Panc1 (cell line): ENCODE data around the gene LENG8. TPM values are rescaled to one million over a fixed set of nuclear protein-coding genes. Genes with fewer than 3 reads are reported as not detected.

Experiments used
- ATAC-seq: fragments of 200-7000 bp; cut with Tn5 transposase; 2 replicates; pipeline ENCODE4 v1.9.1; 2020; ENCODE audit warnings: mild to moderate bottlenecking, moderate library complexity
- BruUV-seq: library from RNA; stranded (reverse); fragments of 400-500 nt; replicated peaks from 2 replicates; lab custom pipeline; 2021; lab: Mats Ljungman, UMichigan
- CTCF ChIA-PET: fragments of 300-600 bp; sonication (Branson Sonifier 250); formaldehyde crosslinking; loops from one replicate; lab custom pipeline; 2022; ENCODE audit warnings: antibody characterized with exemption; lab: Charles Lee
- POLR2A ChIA-PET: fragments of 300-600 bp; sonication (Branson Sonifier 250); formaldehyde crosslinking; loops from one replicate; lab custom pipeline; 2022; ENCODE audit warnings: antibody characterized with exemption; lab: Charles Lee
- DNase-seq: peaks from one replicate; pipeline ENCODE4 v3.0.0-alpha.2; 2010; ENCODE audit warnings: low read depth, low spot score
- H3K27ac ChIP-seq: 2 replicates; pipeline ENCODE4 v1.5.1; 2011; ENCODE audit warnings: mild to moderate bottlenecking, low read length, inconsistent platforms
- H3K27me3 ChIP-seq: fragments of 200-500 bp; sonication (Bioruptor generic); 2 replicates; pipeline ENCODE4 v1.6.0; 2014; ENCODE audit warnings: low read length, inconsistent platforms; ENCODE audit not compliant: control insufficient read depth, insufficient read depth
- H3K36me3 ChIP-seq: fragments of 200-500 bp; sonication (Bioruptor generic); 2 replicates; pipeline ENCODE4 v1.5.1; 2014; ENCODE audit warnings: inconsistent platforms, mild to moderate bottlenecking, low read length, moderate library complexity; ENCODE audit not compliant: control insufficient read depth, insufficient read depth
- H3K4me1 ChIP-seq: 2 replicates; pipeline ENCODE4 v1.5.1; 2011; ENCODE audit warnings: inconsistent platforms, mild to moderate bottlenecking, low read length, moderate library complexity; ENCODE audit not compliant: control insufficient read depth, insufficient read depth
- H3K4me3 ChIP-seq, 2 experiments: 2 replicates each; pipeline ENCODE4 v1.5.1; 2011 to 2012; ENCODE audit warnings: low read depth in 2 of 2, low read length in 2 of 2, mild to moderate bottlenecking in 2 of 2, inconsistent platforms in 1 of 2, moderate library complexity in 1 of 2
- H3K9me3 ChIP-seq: fragments of 200-500 bp; sonication (Bioruptor generic); 2 replicates; pipeline ENCODE4 v1.5.1; 2014; ENCODE audit warnings: low read depth, mild to moderate bottlenecking, inconsistent platforms, low read length, moderate library complexity; ENCODE audit not compliant: control insufficient read depth, insufficient read depth
- POLR2AphosphoS5 ChIP-seq: IDR thresholded peaks from 2 replicates; pipeline ENCODE4 v1.6.1; 2012; ENCODE audit warnings: mild to moderate bottlenecking, low read depth, low read length, moderate library complexity
- REST ChIP-seq, 2 experiments: IDR thresholded peaks; 2 replicates each; pipeline ENCODE4 v1.6.1; 2011 to 2012; ENCODE audit warnings: low read depth in 2 of 2, control low read depth in 1 of 2, low read length in 1 of 2, mild to moderate bottlenecking in 1 of 2, moderate library complexity in 1 of 2; ENCODE audit not compliant: insufficient read depth in 1 of 2
- SIN3A ChIP-seq: IDR thresholded peaks from 2 replicates; pipeline ENCODE4 v1.6.1; 2012; ENCODE audit warnings: low read depth, mild to moderate bottlenecking, low read length, moderate library complexity, borderline replicate concordance; ENCODE audit not compliant: insufficient read depth
- TCF7L2 ChIP-seq: IDR thresholded peaks from 2 replicates; pipeline ENCODE4 v1.6.1; 2011; ENCODE audit warnings: mild to moderate bottlenecking, low read depth, low read length, inconsistent platforms
- in situ Hi-C: cut with HindIII; loops from 2 replicates; pipeline ENCODE4 v1.10.0; 2016; ENCODE audit warnings: low sequenced_read_pairs, low pct_unique_long_range_greater_than_20kb
- intact Hi-C: fragments of 100-400 bp; cut with micrococcal nuclease; formaldehyde crosslinking; loops from one replicate; pipeline ENCODE4 v1.10.0; 2022; ENCODE audit not compliant: unreplicated experiment
- total RNA-seq: library from RNA; stranded (reverse); gene quantifications from one replicate; pipeline ENCODE4 v1.2.1, GENCODE V29; 2021; ENCODE audit not compliant: unreplicated experiment
- TF ChIP-seq, protein P1 (sequence below): fragments of 450-650 bp; IDR thresholded peaks from 2 replicates; pipeline ENCODE4 v1.5.1; 2017; ENCODE audit warnings: mild to moderate bottlenecking

The LENG8 gene
- total RNA-seq, 1 experiment from 2014 or later: 268 TPM

- ATAC-seq (no peak), DNase-seq (no peak)
- peaks cover 36% of the 10 kb centered on the region for H3K36me3 ChIP-seq
- intact Hi-C loops: no loop called here
- H3K27ac ChIP-seq: no peak overlapping the region
- H3K4me1 ChIP-seq: peaks cover 15% of the 10 kb centered on the region
- ChIA-PET POLR2A (no interaction called here), CTCF (no interaction called here)
- in situ Hi-C loops: no loop called here
- no peaks in the 10 kb centered on the region for H3K27me3 ChIP-seq
- H3K9me3 ChIP-seq: no peaks in the 10 kb centered on the region
- TF ChIP-seq REST (IDR thresholded peaks at IDR 0.05; ENCODE audit: insufficient read depth in 1 of 2, low read depth in 2 of 2, low read length in 1 of 2) (no peak), SIN3A (no peak), POLR2AphosphoS5 (no peak), TCF7L2 (no peak)
- TF ChIP-seq, protein P1, sequence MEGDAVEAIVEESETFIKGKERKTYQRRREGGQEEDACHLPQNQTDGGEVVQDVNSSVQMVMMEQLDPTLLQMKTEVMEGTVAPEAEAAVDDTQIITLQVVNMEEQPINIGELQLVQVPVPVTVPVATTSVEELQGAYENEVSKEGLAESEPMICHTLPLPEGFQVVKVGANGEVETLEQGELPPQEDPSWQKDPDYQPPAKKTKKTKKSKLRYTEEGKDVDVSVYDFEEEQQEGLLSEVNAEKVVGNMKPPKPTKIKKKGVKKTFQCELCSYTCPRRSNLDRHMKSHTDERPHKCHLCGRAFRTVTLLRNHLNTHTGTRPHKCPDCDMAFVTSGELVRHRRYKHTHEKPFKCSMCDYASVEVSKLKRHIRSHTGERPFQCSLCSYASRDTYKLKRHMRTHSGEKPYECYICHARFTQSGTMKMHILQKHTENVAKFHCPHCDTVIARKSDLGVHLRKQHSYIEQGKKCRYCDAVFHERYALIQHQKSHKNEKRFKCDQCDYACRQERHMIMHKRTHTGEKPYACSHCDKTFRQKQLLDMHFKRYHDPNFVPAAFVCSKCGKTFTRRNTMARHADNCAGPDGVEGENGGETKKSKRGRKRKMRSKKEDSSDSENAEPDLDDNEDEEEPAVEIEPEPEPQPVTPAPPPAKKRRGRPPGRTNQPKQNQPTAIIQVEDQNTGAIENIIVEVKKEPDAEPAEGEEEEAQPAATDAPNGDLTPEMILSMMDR: no peak
- no TSS peak for BruUV-seq
- no peak overlapping the region for H3K4me3 ChIP-seq
Measured at GRCh38 chr19:54455786-54456422, 6.9 kb downstream of the LENG8 start.

DNA sequence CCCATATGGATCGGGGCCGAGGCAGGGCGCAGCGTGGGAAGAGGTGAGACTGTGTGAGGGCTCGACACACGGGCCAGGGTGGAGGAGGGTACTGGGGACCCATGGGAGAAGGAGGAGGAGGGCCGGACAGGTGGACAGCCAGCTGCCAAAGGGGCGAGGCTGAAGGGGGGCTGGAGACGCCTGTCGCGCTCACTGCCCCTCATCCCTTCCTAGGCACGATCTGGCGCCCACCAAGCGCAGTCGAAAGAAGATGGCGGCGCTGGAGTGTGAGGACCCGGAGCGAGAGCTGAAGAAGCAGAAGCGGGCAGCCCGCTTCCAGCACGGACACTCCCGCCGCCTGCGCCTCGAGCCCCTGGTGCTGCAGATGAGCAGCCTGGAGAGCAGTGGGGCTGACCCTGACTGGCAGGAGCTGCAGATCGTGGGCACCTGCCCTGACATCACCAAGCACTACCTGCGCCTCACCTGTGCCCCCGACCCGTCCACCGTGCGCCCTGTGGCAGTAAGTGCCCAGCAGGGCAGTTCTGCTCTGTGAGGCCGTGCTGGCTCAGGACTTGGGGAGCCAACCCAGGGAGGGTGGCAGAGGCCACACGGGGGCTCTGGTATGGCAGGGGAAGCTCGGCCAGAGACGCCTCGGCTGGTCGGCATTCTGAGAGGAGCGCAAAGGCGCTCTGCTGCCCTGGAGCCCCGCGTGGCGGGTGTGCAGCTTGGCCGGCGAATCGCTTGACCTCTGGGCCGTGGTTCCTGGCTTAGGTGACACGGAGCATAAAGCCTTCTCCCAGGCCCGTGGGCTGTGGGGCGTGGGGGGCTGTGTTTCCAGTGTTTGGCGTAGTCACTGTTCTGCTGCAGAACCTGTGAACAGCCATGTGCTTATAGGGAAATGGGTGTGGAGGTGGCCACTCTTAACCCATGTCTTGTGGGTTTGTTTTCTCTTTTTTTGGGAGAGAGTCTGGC lies 7.7 kb downstream of the LENG8 start:
- peaks cover 15% of the 10 kb centered on the region for H3K4me1 ChIP-seq
- no peak overlapping the region for H3K27ac ChIP-seq
- ATAC-seq: no peak
- DNase-seq: no peak
- no peaks in the 10 kb centered on the region for H3K9me3 ChIP-seq
- POLR2A ChIA-PET: no interaction called here
- H3K36me3 ChIP-seq: peaks cover 31% of the 10 kb centered on the region
- H3K4me3 ChIP-seq: no peak overlapping the region
- no peaks in the 10 kb centered on the region for H3K27me3 ChIP-seq
- CTCF ChIA-PET: no interaction called here
- TF ChIP-seq, protein P1: no peak
- TF ChIP-seq POLR2AphosphoS5: no peak
- no peak for TF ChIP-seq REST (IDR thresholded peaks at IDR 0.05; ENCODE audit: insufficient read depth in 1 of 2, low read depth in 2 of 2, low read length in 1 of 2)
- no peak for TF ChIP-seq TCF7L2
- TF ChIP-seq SIN3A: no peak
- no TSS peak for BruUV-seq
- intact Hi-C loops: no loop called here
- in situ Hi-C loops: no loop called here
